Muscle layer of duodenum (tissue), 2 donors: Measurements from ENCODE around the gene FOXD1.
"Not testable (repeated sequence)": the region's sequence is repeated elsewhere in the genome, so short reads cannot be mapped to it uniquely, and the experiment has no call there.

Experiments used
- H3K27ac ChIP-seq: one replicate; pipeline ENCODE4 v1.7.0; 2013; ENCODE audit warnings: mild to moderate bottlenecking, low read length
- H3K27me3 ChIP-seq: one replicate; pipeline ENCODE4 v1.7.0; 2013; ENCODE audit warnings: low read depth, mild to moderate bottlenecking, control low read depth, low read length
- H3K36me3 ChIP-seq, 2 donors: one replicate each; pipeline ENCODE4 v1.7.0; 2013; ENCODE audit warnings: low read length in 2 of 2, control low read depth in 1 of 2, mild to moderate bottlenecking in 1 of 2; ENCODE audit not compliant: insufficient read depth in 2 of 2, control insufficient read depth in 1 of 2
- H3K4me1 ChIP-seq, 2 donors: one replicate each; pipeline ENCODE4 v1.7.0; 2013; ENCODE audit warnings: low read length in 2 of 2, mild to moderate bottlenecking in 2 of 2, control low read depth in 1 of 2, moderate library complexity in 1 of 2; ENCODE audit not compliant: insufficient read depth in 2 of 2, control insufficient read depth in 1 of 2
- H3K4me3 ChIP-seq, 2 donors: one replicate each; pipeline ENCODE4 v1.7.0; 2013; ENCODE audit warnings: low read length in 2 of 2, low read depth in 1 of 2, mild to moderate bottlenecking in 1 of 2
- H3K9me3 ChIP-seq, 2 donors: one replicate each; pipeline ENCODE4 v1.7.0; 2013; ENCODE audit warnings: low read length in 2 of 2, control low read depth in 1 of 2, mild to moderate bottlenecking in 1 of 2; ENCODE audit not compliant: control insufficient read depth in 1 of 2
- donor health status: healthy.

Gene FOXD1

DNA sequence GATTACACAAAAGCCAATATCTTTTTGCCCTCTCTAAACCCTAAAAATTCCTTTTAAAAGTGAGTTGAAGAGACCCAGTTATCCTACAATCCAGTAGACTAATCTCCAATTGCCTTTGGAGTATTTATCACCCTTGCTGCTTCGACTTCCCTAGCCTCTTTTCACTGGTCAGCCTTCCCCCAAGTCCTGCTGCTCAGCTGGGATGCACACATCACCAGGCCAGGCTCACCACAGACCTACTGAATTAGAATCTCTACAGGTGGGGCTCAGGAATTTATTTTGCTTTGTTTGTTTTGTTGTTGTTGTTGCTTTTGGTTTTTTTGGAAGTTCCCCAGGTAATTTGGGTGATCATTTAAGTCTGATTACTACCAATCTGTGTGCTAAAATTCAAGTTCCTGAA lies 11.6 kb upstream of the FOXD1 start:
- Histone ChIP-seq H3K27ac (no peak overlapping the region), H3K36me3 (no peaks in the 10 kb centered on the region), H3K9me3 (no peaks in the 10 kb centered on the region), H3K4me3 (no peak overlapping the region), H3K4me1 (no peaks in the 10 kb centered on the region), H3K27me3 (peaks cover 6% of the 10 kb centered on the region)

DNA sequence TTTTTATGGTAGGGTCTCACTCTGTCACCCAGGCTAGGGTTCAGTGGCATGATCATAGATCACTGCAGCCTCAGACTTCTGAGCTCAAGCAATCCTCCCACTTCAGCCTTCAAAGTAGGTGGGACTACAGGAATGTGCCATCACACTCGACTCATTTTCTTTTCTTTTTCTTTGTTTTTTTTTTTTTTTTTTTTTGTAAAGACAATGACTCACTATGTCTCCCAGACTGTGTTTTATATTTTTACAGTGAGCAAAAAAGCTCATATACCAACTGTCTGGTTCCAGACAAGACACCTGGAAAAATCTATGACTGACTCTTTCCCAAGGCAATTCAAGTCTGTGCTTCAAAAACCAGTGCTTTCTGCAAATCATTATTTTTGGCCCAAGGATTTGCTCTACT lies 10.8 kb upstream of the FOXD1 start:
- Histone ChIP-seq H3K9me3 (no peaks in the 10 kb centered on the region), H3K4me3 (no peak overlapping the region), H3K36me3 (no peaks in the 10 kb centered on the region), H3K27me3 (peaks cover 6% of the 10 kb centered on the region), H3K4me1 (no peaks in the 10 kb centered on the region), H3K27ac (no peak overlapping the region)

DNA sequence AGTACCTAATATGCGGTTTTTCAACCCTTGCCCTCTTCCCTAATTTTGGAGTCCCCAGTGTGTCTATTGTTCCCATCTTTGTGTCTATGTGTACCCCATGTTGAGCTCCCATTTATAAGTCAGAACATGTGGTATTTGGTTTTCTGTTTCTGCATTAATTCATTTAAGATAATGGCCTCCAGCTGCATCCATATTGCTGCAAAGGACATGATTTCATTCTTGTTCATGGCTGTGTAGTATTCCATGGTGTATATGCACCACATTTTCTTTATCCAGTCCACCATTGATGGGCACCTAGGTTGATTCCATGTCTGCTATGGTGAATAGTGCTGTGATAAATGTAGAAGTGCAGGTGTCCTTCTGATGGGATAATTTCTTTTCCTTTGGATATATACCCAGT lies 7.9 kb upstream of the FOXD1 start:
- H3K27ac ChIP-seq, H3K9me3 ChIP-seq, H3K36me3 ChIP-seq, H3K4me1 ChIP-seq, H3K4me3 ChIP-seq: not testable (repeated sequence)
- peaks cover 32% of the 10 kb centered on the region for H3K27me3 ChIP-seq

DNA sequence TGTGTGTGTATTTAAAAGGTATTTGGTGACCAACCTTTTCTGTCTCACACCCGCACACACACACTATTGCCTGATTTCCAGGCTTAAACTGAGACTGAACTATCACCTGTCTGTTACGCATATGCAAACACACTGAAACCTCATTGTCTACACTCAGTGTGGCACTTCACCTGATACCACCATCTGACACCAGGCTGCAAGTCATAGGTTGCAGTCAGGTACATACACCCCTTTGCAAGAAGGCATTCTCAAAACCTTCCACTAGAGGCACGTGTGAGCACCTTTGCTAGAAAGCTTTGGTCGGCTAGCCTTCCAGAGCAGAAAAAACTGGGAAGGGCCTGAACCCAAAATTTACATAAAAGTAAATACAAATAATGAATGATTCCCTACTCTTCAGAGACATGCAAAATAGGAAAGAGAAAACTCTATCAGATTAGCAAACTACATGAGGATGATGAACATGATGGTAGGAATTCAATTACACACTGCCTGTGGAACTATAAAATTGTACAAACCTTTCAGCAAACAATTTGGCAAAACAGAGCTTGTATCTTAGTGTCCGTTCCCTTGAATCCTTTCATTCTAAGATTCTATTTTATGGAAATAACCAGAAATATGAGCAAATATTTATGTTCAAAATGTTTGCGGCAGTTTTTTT lies 5.9 kb upstream of the FOXD1 start:
- no peak overlapping the region for H3K27ac ChIP-seq
- H3K27me3 ChIP-seq: peaks cover 49% of the 10 kb centered on the region
- no peaks in the 10 kb centered on the region for H3K9me3 ChIP-seq

DNA sequence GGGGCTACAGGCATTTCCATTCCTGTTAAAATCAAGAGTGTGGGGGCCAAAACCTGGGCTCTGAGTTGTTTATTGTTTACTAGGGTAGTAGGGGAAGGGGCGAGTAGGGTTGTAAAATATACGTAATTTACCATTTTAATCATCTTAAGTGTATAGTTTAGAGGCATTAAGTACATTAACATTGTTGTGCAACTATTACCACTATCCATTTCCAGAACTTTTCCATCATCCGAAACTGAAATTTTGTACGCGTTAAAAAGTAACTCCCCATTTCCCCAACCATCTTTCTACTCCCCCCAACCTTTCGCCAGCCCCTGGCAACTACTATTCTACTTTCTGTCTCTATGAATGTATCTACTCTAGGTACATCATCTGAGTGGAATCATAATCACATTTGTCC lies 3.6 kb upstream of the FOXD1 start:
- H3K27ac ChIP-seq: no peak overlapping the region
- peaks cover 0 to 21% of the 10 kb centered on the region in 2 donors for H3K4me1 ChIP-seq
- no peak overlapping the region for H3K4me3 ChIP-seq
- H3K36me3 ChIP-seq: no peaks in the 10 kb centered on the region
- no peaks in the 10 kb centered on the region for H3K9me3 ChIP-seq
- H3K27me3 ChIP-seq: peaks cover 54% of the 10 kb centered on the region

More for the DNA sequence above, 5.9 kb upstream of the FOXD1 start:
- Histone ChIP-seq H3K4me1 (peaks cover 0 to 10% of the 10 kb centered on the region in 2 donors), H3K36me3 (no peaks in the 10 kb centered on the region), H3K4me3 (no peak overlapping the region)

DNA sequence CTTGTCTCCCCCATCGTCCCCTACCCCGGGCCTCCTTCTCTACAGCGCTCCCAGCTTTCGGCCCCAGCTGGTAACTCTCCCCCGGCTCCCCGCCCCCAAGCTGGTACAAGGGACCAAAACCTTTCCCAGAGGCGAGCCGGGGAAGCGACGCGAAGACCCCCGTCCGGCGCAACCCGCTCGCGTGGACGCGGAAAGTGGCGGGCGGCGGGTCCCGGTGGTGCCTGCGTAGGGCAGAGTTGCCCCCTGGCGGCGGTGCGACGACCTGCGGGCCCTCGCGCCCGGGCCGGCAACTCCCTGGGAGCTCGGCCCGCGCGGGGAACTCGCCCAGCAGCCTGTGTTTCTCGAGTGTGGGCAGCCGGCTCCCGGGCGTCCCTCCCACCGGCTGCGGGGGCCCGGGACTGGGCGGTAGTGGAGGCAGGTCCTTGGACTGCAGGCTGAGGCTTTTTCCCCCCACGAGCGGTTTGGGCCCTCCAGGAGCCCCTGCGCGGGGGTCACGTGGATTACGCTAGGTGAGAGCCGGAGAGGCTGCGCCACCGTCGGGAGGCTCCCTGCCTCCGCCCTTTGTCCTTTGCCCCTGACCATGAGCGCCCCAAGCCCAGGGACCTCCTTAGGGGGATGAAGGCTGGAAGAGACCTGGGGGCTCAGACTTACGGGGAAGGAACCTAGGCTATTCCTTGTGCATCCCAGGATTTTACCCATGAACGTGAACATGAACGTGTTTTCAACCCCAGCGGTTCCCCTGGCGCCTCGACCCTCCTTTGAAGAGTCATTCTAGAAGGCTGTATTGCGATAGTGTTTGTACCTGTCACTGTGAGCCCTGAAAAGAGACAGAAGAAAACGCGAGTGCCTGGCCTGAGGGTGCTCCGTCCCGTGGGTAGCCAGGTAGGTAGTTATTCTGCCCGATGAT lies 2.9 kb upstream of the FOXD1 start:
- Histone ChIP-seq H3K36me3 (no peaks in the 10 kb centered on the region), H3K4me1 (peaks cover 0 to 21% of the 10 kb centered on the region in 2 donors), H3K4me3 (peak overlapping the region in 1 of 2 donors; percentile 38), H3K27me3 (peaks cover 58% of the 10 kb centered on the region), H3K9me3 (no peaks in the 10 kb centered on the region), H3K27ac (no peak overlapping the region)

DNA sequence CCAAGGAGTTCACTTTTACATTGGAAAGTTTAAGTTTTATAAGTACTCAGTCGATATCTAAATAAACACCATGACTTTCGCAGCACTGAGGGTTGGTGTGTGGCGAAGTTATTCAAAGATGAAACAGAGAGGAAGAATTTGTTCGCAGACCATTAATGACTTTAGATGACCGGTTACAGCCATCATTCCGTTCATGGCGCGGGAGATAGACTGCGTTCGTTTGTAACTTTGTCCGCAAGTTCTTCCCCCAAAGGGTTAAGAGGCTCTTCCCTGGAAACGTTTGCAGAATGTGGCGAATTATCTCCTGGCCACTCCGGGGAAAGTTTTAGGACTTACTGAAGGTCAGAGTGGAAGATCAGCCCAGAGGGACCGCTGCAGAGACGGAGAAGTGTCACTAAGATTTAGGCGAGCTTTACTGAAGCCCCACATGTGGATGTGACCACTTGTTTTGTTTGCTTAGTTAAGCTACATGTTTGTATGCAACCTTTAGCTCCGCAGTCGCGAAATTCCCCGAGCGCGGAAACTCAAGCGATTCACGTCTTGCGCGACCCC lies 2.2 kb upstream of the FOXD1 start:
- H3K4me1 ChIP-seq: peaks cover 0 to 21% of the 10 kb centered on the region in 2 donors
- H3K9me3 ChIP-seq: no peaks in the 10 kb centered on the region
- H3K36me3 ChIP-seq: no peaks in the 10 kb centered on the region
- peaks cover 66% of the 10 kb centered on the region for H3K27me3 ChIP-seq
- no peak overlapping the region for H3K27ac ChIP-seq
- peak overlapping the region in 1 of 2 donors; percentile 38 for H3K4me3 ChIP-seq

DNA sequence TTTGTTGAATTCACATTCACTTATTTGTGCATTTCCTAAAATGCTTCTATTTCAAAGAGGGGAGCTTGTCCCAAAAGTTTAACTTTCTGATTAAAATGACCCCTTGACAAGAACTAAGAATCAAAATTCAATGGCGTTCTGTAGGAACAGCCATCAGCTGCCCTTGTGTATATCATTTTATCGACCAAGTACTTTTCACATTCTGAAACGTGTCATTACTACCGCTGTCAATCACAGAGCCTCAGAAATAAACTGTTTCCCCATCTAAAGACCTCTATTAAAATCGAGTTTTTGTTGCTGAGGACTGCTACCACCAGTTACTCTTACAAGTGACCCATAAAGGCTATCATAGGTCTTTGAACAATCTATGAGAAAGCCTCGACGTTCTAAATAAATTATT lies 1.6 kb upstream of the FOXD1 start:
- Histone ChIP-seq H3K4me1 (peaks cover 0 to 21% of the 10 kb centered on the region in 2 donors), H3K9me3 (no peaks in the 10 kb centered on the region), H3K4me3 (no peak overlapping the region), H3K27ac (no peak overlapping the region), H3K27me3 (peaks cover 72% of the 10 kb centered on the region), H3K36me3 (no peaks in the 10 kb centered on the region)

DNA sequence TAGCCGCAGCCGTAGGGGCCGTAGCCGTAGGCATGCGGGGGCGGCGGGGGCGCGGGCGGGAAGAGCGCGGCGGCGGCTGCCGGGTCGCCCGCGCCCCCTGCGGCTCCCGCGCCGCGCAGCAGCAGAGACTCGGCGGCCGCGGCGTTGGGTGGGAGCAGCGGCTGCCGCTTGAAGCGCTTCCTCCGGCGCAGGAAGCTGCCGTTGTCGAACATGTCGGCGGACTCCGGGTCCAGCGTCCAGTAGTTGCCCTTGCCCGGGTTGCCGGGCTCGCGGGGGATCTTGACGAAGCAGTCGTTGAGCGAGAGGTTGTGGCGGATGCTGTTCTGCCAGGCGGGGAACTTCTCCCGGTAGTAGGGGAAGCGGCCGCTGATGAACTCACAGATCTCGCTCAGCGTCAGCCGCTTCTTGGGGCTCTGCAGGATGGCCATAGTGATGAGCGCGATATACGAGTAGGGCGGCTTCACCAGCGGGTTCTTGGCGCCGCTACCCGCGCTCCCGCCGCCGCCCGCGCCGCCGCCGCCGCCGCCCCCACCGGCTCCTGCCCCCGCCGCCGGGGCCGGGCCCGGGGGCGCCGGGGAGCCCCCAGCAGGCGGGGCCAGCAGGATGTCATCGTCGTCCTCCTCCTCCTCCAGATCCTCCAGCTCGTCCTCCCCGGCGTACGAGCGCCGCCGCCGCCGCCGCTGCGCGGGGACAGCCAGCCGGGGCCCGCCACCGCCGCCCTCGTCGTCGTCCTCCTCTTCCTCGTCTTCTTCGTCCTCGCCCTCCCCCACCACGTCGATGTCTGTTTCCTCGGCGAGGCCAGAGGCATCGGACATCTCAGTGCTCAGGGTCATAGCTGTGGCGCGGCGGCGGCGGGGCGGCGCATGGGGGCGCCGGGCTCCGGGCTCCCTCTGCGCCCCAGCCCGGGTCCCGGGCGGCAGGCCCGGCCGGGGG lies 781 bp downstream of the FOXD1 start:
- Histone ChIP-seq H3K4me3 (peak overlapping the region in 1 of 2 donors; percentile 44), H3K27ac (no peak overlapping the region), H3K9me3 (no peaks in the 10 kb centered on the region)

DNA sequence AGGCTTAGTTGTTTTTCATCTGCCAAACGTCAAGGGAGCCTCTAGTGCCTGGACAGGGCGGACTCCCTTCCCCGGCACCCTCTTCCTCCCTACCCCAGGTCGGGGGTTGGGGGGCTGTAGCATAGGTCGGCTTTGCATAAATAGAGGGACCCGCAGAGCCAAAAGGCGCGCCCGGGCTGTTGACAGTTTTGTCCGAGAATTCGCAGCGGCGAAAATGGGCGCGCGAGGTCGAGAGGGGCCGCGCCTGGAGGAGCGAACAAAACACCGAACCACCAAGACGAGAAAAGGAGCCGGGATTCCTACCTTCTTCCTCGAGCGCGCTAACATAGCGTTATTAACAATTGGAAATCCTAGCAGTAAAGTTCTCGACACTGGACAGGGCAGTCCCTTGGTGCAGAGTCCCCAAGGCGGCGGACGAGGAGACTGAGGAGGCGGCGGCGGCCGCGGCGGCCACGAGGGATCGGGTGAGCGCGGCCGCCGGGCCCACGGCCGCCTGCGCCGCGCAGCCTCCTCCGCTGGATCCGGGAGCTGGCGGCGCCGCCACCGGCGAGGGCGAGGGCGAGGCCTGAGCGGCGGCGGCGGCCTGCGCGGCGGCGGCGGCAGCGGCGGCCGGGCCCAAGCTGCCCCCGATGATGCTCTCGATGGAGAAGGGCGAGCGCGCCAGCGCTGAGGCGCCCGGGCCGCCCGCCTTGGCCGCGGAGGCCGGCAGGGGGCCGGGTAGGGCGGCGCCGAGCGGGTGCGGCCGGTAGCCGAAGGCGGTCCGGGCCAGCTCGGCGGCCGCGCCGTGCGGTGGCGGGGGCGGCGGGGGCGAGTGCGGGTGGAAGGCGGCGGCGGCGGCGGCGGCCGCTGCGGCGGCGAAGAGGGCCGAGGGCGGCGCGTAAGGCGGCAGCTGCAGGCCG lies 1.7 kb downstream of the FOXD1 start:
- H3K27ac ChIP-seq: no peak overlapping the region
- no peaks in the 10 kb centered on the region for H3K36me3 ChIP-seq
- peaks cover 80% of the 10 kb centered on the region for H3K27me3 ChIP-seq
- H3K9me3 ChIP-seq: no peaks in the 10 kb centered on the region
- no peak overlapping the region for H3K4me3 ChIP-seq
- peaks cover 0 to 21% of the 10 kb centered on the region in 2 donors for H3K4me1 ChIP-seq

More for the DNA sequence above, 781 bp downstream of the FOXD1 start:
- Histone ChIP-seq H3K4me1 (peaks cover 0 to 21% of the 10 kb centered on the region in 2 donors), H3K27me3 (peaks cover 80% of the 10 kb centered on the region), H3K36me3 (no peaks in the 10 kb centered on the region)
